Measurements from ENCODE around the gene POLRMT. TPM values are rescaled to one million over a fixed set of nuclear protein-coding genes. Genes with fewer than 3 reads are reported as not detected.

The POLRMT gene
- total RNA-seq, 1 donor from 2014 or later = 37.9 TPM

- H3K4me3 ChIP-seq (ENCODE audit: low read depth, low read length) = no peak overlapping the region
- no peak for DNase-seq (ENCODE audit: low read depth)
- no peak for TF ChIP-seq CTCF (conservative IDR thresholded peaks at IDR 0.05; ENCODE audit: low read depth, low read length)
These were observed 23.6 kb upstream of the POLRMT start for GRCh38 chr19:656751-657559.

- TF ChIP-seq CTCF (conservative IDR thresholded peaks at IDR 0.05; ENCODE audit: low read depth, low read length) = no peak
These were observed 22.4 kb upstream of the POLRMT start for GRCh38 chr19:655691-656090.

GRCh38 chr19:653425-653824 lies 20.1 kb upstream of the POLRMT start:
- no peak for TF ChIP-seq CTCF (conservative IDR thresholded peaks at IDR 0.05; ENCODE audit: low read depth, low read length)
- H3K4me3 ChIP-seq (ENCODE audit: low read depth, low read length) = no peak overlapping the region
- no peak for DNase-seq (ENCODE audit: low read depth)

More at GRCh38 chr19:655691-656090, 22.4 kb upstream of the POLRMT start:
- no peak overlapping the region for H3K4me3 ChIP-seq (ENCODE audit: low read depth, low read length)
- DNase-seq (ENCODE audit: low read depth) = no peak

- DNase-seq (ENCODE audit: low read depth) = no peak
- no peak for TF ChIP-seq CTCF (conservative IDR thresholded peaks at IDR 0.05; ENCODE audit: low read depth, low read length)
- no peak overlapping the region for H3K4me3 ChIP-seq (ENCODE audit: low read depth, low read length)
These were observed 19.4 kb upstream of the POLRMT start for GRCh38 chr19:652467-653389.

- TF ChIP-seq CTCF (conservative IDR thresholded peaks at IDR 0.05; ENCODE audit: low read depth, low read length) = no peak
- no peak for DNase-seq (ENCODE audit: low read depth)
- no peak overlapping the region for H3K4me3 ChIP-seq (ENCODE audit: low read depth, low read length)
These were observed 18.7 kb upstream of the POLRMT start for GRCh38 chr19:651991-652390.

GRCh38 chr19:651114-651818 lies 17.9 kb upstream of the POLRMT start:
- TF ChIP-seq CTCF (conservative IDR thresholded peaks at IDR 0.05; ENCODE audit: low read depth, low read length) = no peak
- no peak for DNase-seq (ENCODE audit: low read depth)
- no peak overlapping the region for H3K4me3 ChIP-seq (ENCODE audit: low read depth, low read length)
